ENCODE data around the gene ALOX5. TPM values are rescaled to one million over a fixed set of nuclear protein-coding genes. Genes with fewer than 3 reads are reported as not detected.
"Not testable (repeated sequence)": the region's sequence is repeated elsewhere in the genome, so short reads cannot be mapped to it uniquely, and the experiment has no call there.

ALOX5 gene
- total RNA-seq, 4 donors from 2014 or later: 40.6 to 153 (median 78.0) TPM

GRCh38 chr10:45399113-45399512 is 25.1 kb downstream of the ALOX5 start:
- TF ChIP-seq CTCF (IDR thresholded peaks at IDR 0.05): no peak
- ATAC-seq (ENCODE audit: low FRiP score) (no peak), DNase-seq (ENCODE audit: low spot score) (no peak)

DNA sequence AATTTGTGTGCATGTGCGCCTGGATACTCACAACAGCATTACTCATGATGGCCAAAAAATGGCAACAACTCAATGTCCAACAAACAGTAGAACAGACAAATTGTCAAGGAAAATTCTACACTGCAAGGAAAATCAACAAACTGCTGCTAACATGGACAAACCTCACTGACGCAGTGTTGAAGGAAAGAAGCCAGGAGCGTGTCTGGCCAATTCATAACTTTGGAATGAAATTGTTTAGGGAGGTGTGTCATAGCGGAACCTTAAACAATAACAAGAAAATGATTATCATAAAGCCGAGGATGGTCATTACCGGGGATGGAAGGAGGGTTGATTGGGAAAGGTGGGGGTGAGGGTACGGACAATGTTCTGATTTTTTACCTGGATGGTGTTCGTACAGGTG is 29.1 kb downstream of the ALOX5 start:
- DNase-seq (ENCODE audit: low spot score): no peak
- no peak for TF ChIP-seq CTCF (IDR thresholded peaks at IDR 0.05)
- no peak for ATAC-seq (ENCODE audit: low FRiP score)

DNA sequence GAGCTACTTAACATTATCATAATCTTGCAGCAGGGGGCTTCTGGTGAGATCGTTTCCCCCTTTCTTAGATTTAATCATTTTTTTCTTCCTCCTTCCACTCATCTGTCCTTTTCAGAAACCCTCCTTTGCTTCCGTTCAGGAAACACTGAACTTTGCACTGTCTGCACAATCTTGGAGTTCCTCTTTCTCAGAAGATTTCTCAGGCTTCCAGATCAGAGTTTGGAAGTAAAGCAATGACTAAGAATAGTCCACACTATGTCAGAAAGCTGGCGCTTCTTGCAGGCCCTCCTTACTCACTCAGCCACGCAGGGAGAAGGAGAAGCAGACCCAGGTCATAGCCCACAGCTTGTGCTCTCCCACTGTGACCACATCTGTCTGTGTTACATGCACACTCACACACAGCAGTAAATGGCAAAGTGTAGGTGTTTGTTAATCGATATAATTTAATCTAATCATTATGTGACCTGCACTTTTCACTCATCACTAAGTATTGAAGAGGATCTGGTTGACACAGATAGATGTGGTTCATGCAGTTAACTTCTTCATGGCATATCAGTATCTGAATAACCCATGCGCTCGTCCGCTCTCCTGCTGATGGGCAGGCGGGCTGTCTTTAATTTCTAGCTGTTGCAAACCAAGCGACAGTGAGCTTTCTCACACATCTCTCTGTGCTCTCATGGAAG is 30.2 kb downstream of the ALOX5 start:
- ATAC-seq (ENCODE audit: low FRiP score) (peak; percentile 48), DNase-seq (ENCODE audit: low spot score) (no peak)
- no peak for TF ChIP-seq CTCF (IDR thresholded peaks at IDR 0.05)

DNA sequence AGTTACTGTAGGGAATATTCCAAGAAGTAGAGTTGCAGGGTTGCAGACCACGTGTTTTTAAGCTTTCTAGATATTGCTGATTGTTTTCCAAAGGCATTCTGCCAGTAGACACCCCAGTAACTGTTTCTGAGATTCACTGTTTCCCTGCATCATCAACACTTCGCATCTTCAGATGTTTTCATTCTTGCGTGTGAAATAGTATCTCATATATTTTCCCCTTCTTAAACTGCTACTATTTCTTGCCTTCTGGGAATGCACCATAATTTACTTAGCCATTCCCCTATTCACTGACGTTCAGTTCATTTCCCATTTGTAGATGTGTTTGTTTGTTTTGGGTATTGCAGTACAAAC is 30.7 kb downstream of the ALOX5 start:
- no peak for DNase-seq (ENCODE audit: low spot score)
- no peak for ATAC-seq (ENCODE audit: low FRiP score)
- no peak for TF ChIP-seq CTCF (IDR thresholded peaks at IDR 0.05)

DNA sequence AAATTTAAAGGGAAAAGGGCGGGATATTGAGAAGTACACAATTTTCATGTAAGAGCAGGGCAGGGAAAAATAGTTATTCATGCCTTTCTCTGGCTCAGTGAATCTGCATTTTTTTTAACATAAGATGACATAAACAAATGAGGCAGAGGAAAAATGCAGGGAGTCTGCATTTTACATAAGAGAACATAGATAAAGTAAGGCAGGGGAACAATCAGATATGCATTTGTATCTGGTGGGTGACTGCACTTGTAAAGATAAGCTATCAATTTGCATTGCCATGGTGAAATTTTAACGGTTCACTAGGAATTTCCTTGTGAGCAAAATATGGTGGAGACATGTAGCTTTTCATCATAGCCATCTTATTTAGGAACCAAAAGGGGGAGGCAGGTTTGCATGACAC is 33.5 kb downstream of the ALOX5 start:
- ATAC-seq (ENCODE audit: low FRiP score) (no peak), DNase-seq (ENCODE audit: low spot score) (no peak)
- TF ChIP-seq CTCF (IDR thresholded peaks at IDR 0.05): no peak

GRCh38 chr10:45408421-45409319 is 34.7 kb downstream of the ALOX5 start:
- ATAC-seq (ENCODE audit: low FRiP score) (no peak), DNase-seq (ENCODE audit: low spot score) (no peak)
- no peak for TF ChIP-seq CTCF (IDR thresholded peaks at IDR 0.05)

- DNase-seq (ENCODE audit: low spot score): not testable (repeated sequence)
These were observed 35.3 kb downstream of the ALOX5 start for GRCh38 chr10:45409347-45409746.

More at GRCh38 chr10:45409347-45409746, 35.3 kb downstream of the ALOX5 start:
- ATAC-seq (ENCODE audit: low FRiP score): not testable (repeated sequence)
